Activated CD4-positive, alpha-beta memory T cell treated with anti-CD3 and anti-CD28 coated beads for 36 hours (primary cell): ENCODE data around the gene RFTN1. TPM values are rescaled to one million over a fixed set of nuclear protein-coding genes. Genes with fewer than 3 reads are reported as not detected.
"Not testable (repeated sequence)": the region's sequence is repeated elsewhere in the genome, so short reads cannot be mapped to it uniquely, and the experiment has no call there.

Experiments
- CTCF ChIA-PET: fragments of 350-600 bp; sonication (Branson Sonifier 250); formaldehyde crosslinking; loops from one replicate; lab custom pipeline; 2021; ENCODE audit warnings: antibody characterized with exemption, inconsistent platforms; lab: Charles Lee
- POLR2A ChIA-PET: fragments of 350-600 bp; sonication (Branson Sonifier 250); formaldehyde crosslinking; loops from one replicate; lab custom pipeline; 2021; ENCODE audit warnings: antibody characterized with exemption; lab: Charles Lee
- DNase-seq: peaks from one replicate; pipeline ENCODE4 v3.0.0-alpha.2; 2020
- H3K27ac Mint-ChIP-seq: one replicate; pipeline ENCODE4 v1.8.0; 2021; ENCODE audit warnings: mixed read lengths
- H3K27me3 Mint-ChIP-seq: one replicate; pipeline ENCODE4 v1.8.0; 2021; ENCODE audit warnings: mixed read lengths
- H3K36me3 Mint-ChIP-seq: one replicate; pipeline ENCODE4 v1.8.0; 2021; ENCODE audit warnings: mixed read lengths
- H3K4me1 Mint-ChIP-seq: one replicate; pipeline ENCODE4 v1.8.0; 2021; ENCODE audit warnings: low read depth, mixed read lengths
- H3K4me3 Mint-ChIP-seq: one replicate; pipeline ENCODE4 v1.8.0; 2021; ENCODE audit warnings: mild to moderate bottlenecking, mixed read lengths
- H3K9me3 Mint-ChIP-seq: one replicate; pipeline ENCODE4 v1.8.0; 2021; ENCODE audit warnings: mixed read lengths
- intact Hi-C: fragments of 100-400 bp; cut with micrococcal nuclease; formaldehyde crosslinking; loops from one replicate; pipeline ENCODE4 v1.15.1; 2023
- total RNA-seq, 2 experiments: library from RNA; stranded (reverse); gene quantifications; one replicate each; pipeline ENCODE4 v1.2.3, GENCODE V29; 2021

RFTN1 gene
- total RNA-seq, 2 experiments from 2014 or later: 104 to 106 TPM

GRCh38 chr3:16313886-16314645 is 199.4 kb downstream of the RFTN1 start:
- Mint-ChIP-seq H3K36me3 (peaks cover 54% of the 10 kb centered on the region), H3K27me3 (no peaks in the 10 kb centered on the region), H3K4me1 (peaks cover 94% of the 10 kb centered on the region), H3K4me3 (no peak overlapping the region), H3K27ac (peak overlapping the region; percentile 54), H3K9me3 (no peaks in the 10 kb centered on the region)
- DNase-seq: peak; percentile 9
- intact Hi-C loops: no loop called here
- ChIA-PET POLR2A (interaction anchor here (1.0 to 2.3 kb wide), 4 partner anchors 10 to 204 kb away, joined by 3 to 9 read pairs (median 3); partner anchors contain the start of genes DPH3 and OXNAD1), CTCF (interaction anchor here (1.0 to 5.1 kb wide), 5 partner anchors 19 to 212 kb away, joined by 3 to 48 read pairs (median 4); no protein-coding TSS in a partner anchor)

GRCh38 chr3:16311960-16312451 is 201.5 kb downstream of the RFTN1 start:
- CTCF ChIA-PET: interaction anchor here (0.6 to 5.1 kb wide), 7 partner anchors 11 to 197 kb away, joined by 3 to 48 read pairs (median 4); no protein-coding TSS in a partner anchor
- peaks cover 91% of the 10 kb centered on the region for H3K4me1 Mint-ChIP-seq

GRCh38 chr3:16310486-16310885 is 203.0 kb downstream of the RFTN1 start:
- H3K9me3 Mint-ChIP-seq, H3K27me3 Mint-ChIP-seq, H3K4me3 Mint-ChIP-seq, intact Hi-C loops: not testable (repeated sequence)
- DNase-seq: peak; percentile 9
- peaks cover 51% of the 10 kb centered on the region for H3K36me3 Mint-ChIP-seq
- CTCF ChIA-PET: interaction anchor here (1.1 kb wide), 1 partner anchor 240 kb away, joined by 3 read pairs; no protein-coding TSS in a partner anchor
- POLR2A ChIA-PET: interaction anchor here (1.1 kb wide), 1 partner anchor 46 kb away, joined by 3 read pairs; the partner anchor contains the start of genes DPH3 and OXNAD1
- H3K27ac Mint-ChIP-seq: peak overlapping the region; percentile 84
- H3K4me1 Mint-ChIP-seq: peaks cover 91% of the 10 kb centered on the region

More at GRCh38 chr3:16311960-16312451, 201.5 kb downstream of the RFTN1 start:
- DNase-seq: peak; percentile 68
- Mint-ChIP-seq H3K9me3 (no peaks in the 10 kb centered on the region), H3K27me3 (no peaks in the 10 kb centered on the region), H3K4me3 (peak overlapping the region; percentile 43), H3K27ac (peak overlapping the region; percentile 82), H3K36me3 (peaks cover 52% of the 10 kb centered on the region)
- POLR2A ChIA-PET: interaction anchor here (0.9 to 1.6 kb wide), 3 partner anchors 22 to 200 kb away, joined by 3 to 8 read pairs (median 4); partner anchors contain the start of genes DPH3 and OXNAD1
- intact Hi-C loops: no loop called here

GRCh38 chr3:16309558-16309957 is 203.9 kb downstream of the RFTN1 start:
- POLR2A ChIA-PET: interaction anchor here (1.0 kb wide), 1 partner anchor 29 kb away, joined by 3 read pairs; no protein-coding TSS in a partner anchor
- CTCF ChIA-PET: interaction anchor here (1.0 to 3.9 kb wide), 3 partner anchors 9 to 19 kb away, joined by 9 to 23 read pairs (median 10); no protein-coding TSS in a partner anchor
- intact Hi-C loops: loop anchor here (1.0 to 10.0 kb wide), 9 partner anchors 8 to 845 kb away; partner anchors contain the start of gene OXNAD1
- H3K9me3 Mint-ChIP-seq: no peaks in the 10 kb centered on the region
- H3K4me1 Mint-ChIP-seq: peaks cover 91% of the 10 kb centered on the region
- peak overlapping the region; percentile 84 for H3K27ac Mint-ChIP-seq
- no peaks in the 10 kb centered on the region for H3K27me3 Mint-ChIP-seq
- peaks cover 48% of the 10 kb centered on the region for H3K36me3 Mint-ChIP-seq
- H3K4me3 Mint-ChIP-seq: peak overlapping the region; percentile 33
- peak; percentile 76 for DNase-seq

- DNase-seq: no peak
- no peak overlapping the region for H3K4me3 Mint-ChIP-seq
- H3K36me3 Mint-ChIP-seq: peaks cover 44% of the 10 kb centered on the region
- H3K27me3 Mint-ChIP-seq: no peaks in the 10 kb centered on the region
- intact Hi-C loops: loop anchor here (1.0 to 10.0 kb wide), 9 partner anchors 7 to 846 kb away; partner anchors contain the start of gene OXNAD1
- CTCF ChIA-PET: interaction anchor here (0.7 to 3.9 kb wide), 5 partner anchors 10 to 40 kb away, joined by 3 to 23 read pairs (median 9); no protein-coding TSS in a partner anchor
- no peaks in the 10 kb centered on the region for H3K9me3 Mint-ChIP-seq
- peak overlapping the region; percentile 84 for H3K27ac Mint-ChIP-seq
- H3K4me1 Mint-ChIP-seq: peaks cover 89% of the 10 kb centered on the region
- POLR2A ChIA-PET: interaction anchor here (0.9 to 1.2 kb wide), 2 partner anchors 8 to 18 kb away, joined by 4 read pairs; no protein-coding TSS in a partner anchor
These were observed 204.8 kb downstream of the RFTN1 start for GRCh38 chr3:16308727-16309126.

GRCh38 chr3:16307832-16308531 is 205.5 kb downstream of the RFTN1 start:
- DNase-seq: peak; percentile 41
- intact Hi-C loops: loop anchor here (5.0 to 10.0 kb wide), 3 partner anchors 534 to 847 kb away; no protein-coding TSS in a partner anchor
- H3K27me3 Mint-ChIP-seq: no peaks in the 10 kb centered on the region
- peak overlapping the region; percentile 82 for H3K27ac Mint-ChIP-seq
- peak overlapping the region; percentile 0 for H3K4me3 Mint-ChIP-seq
- POLR2A ChIA-PET: interaction anchor here (0.9 to 2.0 kb wide), 4 partner anchors 9 to 204 kb away, joined by 3 to 7 read pairs (median 4); no protein-coding TSS in a partner anchor
- CTCF ChIA-PET: interaction anchor here (0.9 to 3.9 kb wide), 5 partner anchors 10 to 40 kb away, joined by 3 to 23 read pairs (median 9); no protein-coding TSS in a partner anchor
- H3K4me1 Mint-ChIP-seq: peaks cover 89% of the 10 kb centered on the region
- H3K9me3 Mint-ChIP-seq: no peaks in the 10 kb centered on the region
- H3K36me3 Mint-ChIP-seq: peaks cover 48% of the 10 kb centered on the region

- DNase-seq: peak; percentile 73
- Mint-ChIP-seq H3K36me3 (peaks cover 44% of the 10 kb centered on the region), H3K4me3 (peak overlapping the region; percentile 12), H3K27me3 (no peaks in the 10 kb centered on the region), H3K27ac (peak overlapping the region; percentile 88), H3K9me3 (no peaks in the 10 kb centered on the region), H3K4me1 (peaks cover 95% of the 10 kb centered on the region)
- CTCF ChIA-PET: interaction anchor here (0.7 to 2.7 kb wide), 6 partner anchors 10 to 38 kb away, joined by 3 to 20 read pairs (median 6); no protein-coding TSS in a partner anchor
- intact Hi-C loops: loop anchor here (2.0 to 10.0 kb wide), 4 partner anchors 14 to 850 kb away; no protein-coding TSS in a partner anchor
- POLR2A ChIA-PET: interaction anchor here (1.1 to 2.0 kb wide), 5 partner anchors 9 to 19 kb away, joined by 3 to 9 read pairs (median 4); no protein-coding TSS in a partner anchor
These were observed 208.4 kb downstream of the RFTN1 start for GRCh38 chr3:16305111-16305541.

- Mint-ChIP-seq H3K4me3 (peak overlapping the region; percentile 12), H3K27ac (peak overlapping the region; percentile 88), H3K27me3 (no peaks in the 10 kb centered on the region), H3K4me1 (peaks cover 95% of the 10 kb centered on the region), H3K9me3 (no peaks in the 10 kb centered on the region), H3K36me3 (peaks cover 43% of the 10 kb centered on the region)
- intact Hi-C loops: loop anchor here (2.0 to 10.0 kb wide), 5 partner anchors 14 to 850 kb away; no protein-coding TSS in a partner anchor
- peak; percentile 49 for DNase-seq
- CTCF ChIA-PET: interaction anchor here (0.7 to 2.4 kb wide), 8 partner anchors 10 to 37 kb away, joined by 3 to 20 read pairs (median 4); no protein-coding TSS in a partner anchor
- POLR2A ChIA-PET: interaction anchor here (1.1 to 2.0 kb wide), 5 partner anchors 9 to 18 kb away, joined by 3 to 9 read pairs (median 4); no protein-coding TSS in a partner anchor
These were observed 209.2 kb downstream of the RFTN1 start for GRCh38 chr3:16304061-16305010.

GRCh38 chr3:16303037-16303575 is 210.4 kb downstream of the RFTN1 start:
- Mint-ChIP-seq H3K36me3 (peaks cover 38% of the 10 kb centered on the region), H3K27me3 (no peaks in the 10 kb centered on the region), H3K4me1 (peaks cover 96% of the 10 kb centered on the region), H3K27ac (peak overlapping the region; percentile 76), H3K9me3 (no peaks in the 10 kb centered on the region), H3K4me3 (peak overlapping the region; percentile 13)
- POLR2A ChIA-PET: interaction anchor here (1.2 to 2.0 kb wide), 2 partner anchors 11 to 17 kb away, joined by 3 to 9 read pairs; no protein-coding TSS in a partner anchor
- intact Hi-C loops: loop anchor here (5.0 to 10.0 kb wide), 2 partner anchors 594 to 852 kb away; no protein-coding TSS in a partner anchor
- no peak for DNase-seq
- CTCF ChIA-PET: interaction anchor here (2.1 to 3.5 kb wide), 3 partner anchors 8 to 34 kb away, joined by 8 to 20 read pairs (median 9); no protein-coding TSS in a partner anchor
